Measurements from ENCODE around the gene RNU1-3.
"Not testable (repeated sequence)": the region's sequence is repeated elsewhere in the genome, so short reads cannot be mapped to it uniquely, and the experiment has no call there.

The RNU1-3 gene

DNA sequence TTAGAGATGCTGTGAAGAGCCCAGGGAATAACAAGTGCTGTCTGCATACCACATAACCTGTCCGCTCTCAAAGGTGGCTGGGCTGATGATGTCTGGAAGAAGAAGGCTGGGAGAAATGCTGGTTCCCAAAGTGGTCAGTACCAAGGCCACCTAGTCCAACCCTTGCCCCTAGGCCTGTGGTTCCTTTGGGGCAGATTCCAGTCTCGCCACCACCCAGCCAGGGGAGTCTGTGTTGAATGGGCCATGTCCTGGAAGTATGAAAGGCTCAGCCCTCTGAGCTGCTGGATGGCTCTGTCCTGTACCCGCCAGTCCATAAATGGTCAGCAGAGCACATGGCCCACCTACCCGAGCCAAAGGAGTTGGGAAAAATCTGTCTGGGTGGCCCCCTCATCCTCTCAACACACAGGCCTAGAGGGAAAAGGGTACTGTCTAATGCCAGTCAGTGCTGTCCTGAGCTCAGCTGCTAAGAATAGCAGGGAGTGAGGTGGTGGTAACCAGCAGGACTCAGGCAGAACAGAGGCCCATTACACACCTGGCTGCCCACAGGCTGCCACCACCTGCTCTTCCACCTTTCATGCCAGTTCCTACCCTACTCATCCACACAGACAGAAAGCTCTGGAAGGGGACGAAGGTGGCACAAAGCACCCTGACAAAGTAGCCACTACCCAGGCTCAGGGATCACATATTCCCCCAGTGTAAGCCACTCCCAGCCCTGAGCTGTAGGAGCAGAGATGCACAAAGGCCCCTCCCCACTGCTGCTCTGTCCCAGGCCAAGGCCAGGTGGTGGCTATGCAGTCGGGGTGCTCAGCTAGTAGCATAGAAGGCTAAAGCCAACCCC, 28.6 kb downstream of the RNU1-3 start:
- not testable (repeated sequence) for H3K4me1 Mint-ChIP-seq (ENCODE audit: low read depth); H3K9me3 Mint-ChIP-seq (ENCODE audit: low read depth); H3K27me3 Mint-ChIP-seq; H3K4me3 Mint-ChIP-seq; H3K36me3 Mint-ChIP-seq; H3K27ac Mint-ChIP-seq

DNA sequence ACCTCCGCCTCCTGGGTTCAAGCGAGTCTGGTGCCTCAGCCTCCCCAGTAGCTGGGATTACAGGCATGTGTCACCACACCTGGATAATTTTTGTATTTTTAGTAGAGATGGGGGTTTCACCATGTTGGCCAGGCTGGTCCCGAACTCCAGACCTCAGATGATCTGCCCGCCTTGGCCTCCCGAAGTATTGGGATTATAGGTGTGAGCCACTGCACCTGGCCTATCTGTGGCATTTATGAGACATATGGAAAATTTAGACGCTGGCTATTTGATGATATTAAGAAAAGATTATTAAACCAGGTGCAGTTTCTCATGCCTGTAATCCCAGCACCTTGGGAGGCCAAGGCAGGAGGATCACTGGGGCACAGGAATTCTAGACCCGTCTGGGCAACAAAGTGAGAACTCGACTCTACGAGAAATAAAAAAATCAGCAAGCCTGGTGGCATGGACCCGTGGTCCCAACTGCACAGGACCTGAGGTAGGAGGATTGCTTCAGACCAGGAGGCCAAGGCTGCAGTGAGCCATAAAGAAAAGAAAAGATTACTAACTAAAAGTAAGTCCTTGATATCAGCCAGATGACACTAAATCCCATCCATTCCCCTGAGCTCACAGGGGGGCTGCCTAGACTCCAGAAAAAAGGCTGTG, 30.1 kb downstream of the RNU1-3 start:
- H3K9me3 Mint-ChIP-seq (ENCODE audit: low read depth); H3K36me3 Mint-ChIP-seq; H3K4me3 Mint-ChIP-seq; H3K4me1 Mint-ChIP-seq (ENCODE audit: low read depth); H3K27ac Mint-ChIP-seq; H3K27me3 Mint-ChIP-seq: not testable (repeated sequence)

DNA sequence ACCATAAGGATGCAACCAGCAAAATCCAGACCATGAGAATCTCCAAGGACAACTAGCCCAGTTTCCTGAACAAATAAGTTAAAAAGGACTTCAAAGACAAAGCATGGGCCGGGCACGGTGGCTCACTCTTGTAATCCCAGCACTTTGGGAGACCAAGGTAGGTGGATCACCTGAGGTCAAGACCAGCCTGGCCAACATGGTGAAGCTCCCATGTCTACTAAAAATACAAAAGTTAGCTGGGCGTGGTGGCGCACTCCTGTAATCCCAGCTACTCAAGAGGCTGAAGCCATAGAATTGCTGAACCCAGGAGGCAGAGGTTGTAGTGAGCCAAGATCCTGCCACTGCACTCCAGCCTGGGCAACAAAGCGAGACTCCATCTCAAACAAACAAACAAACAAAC, 30.8 kb downstream of the RNU1-3 start:
- H3K4me3 Mint-ChIP-seq; H3K4me1 Mint-ChIP-seq (ENCODE audit: low read depth); H3K9me3 Mint-ChIP-seq (ENCODE audit: low read depth); H3K27ac Mint-ChIP-seq; H3K36me3 Mint-ChIP-seq; H3K27me3 Mint-ChIP-seq: not testable (repeated sequence)

DNA sequence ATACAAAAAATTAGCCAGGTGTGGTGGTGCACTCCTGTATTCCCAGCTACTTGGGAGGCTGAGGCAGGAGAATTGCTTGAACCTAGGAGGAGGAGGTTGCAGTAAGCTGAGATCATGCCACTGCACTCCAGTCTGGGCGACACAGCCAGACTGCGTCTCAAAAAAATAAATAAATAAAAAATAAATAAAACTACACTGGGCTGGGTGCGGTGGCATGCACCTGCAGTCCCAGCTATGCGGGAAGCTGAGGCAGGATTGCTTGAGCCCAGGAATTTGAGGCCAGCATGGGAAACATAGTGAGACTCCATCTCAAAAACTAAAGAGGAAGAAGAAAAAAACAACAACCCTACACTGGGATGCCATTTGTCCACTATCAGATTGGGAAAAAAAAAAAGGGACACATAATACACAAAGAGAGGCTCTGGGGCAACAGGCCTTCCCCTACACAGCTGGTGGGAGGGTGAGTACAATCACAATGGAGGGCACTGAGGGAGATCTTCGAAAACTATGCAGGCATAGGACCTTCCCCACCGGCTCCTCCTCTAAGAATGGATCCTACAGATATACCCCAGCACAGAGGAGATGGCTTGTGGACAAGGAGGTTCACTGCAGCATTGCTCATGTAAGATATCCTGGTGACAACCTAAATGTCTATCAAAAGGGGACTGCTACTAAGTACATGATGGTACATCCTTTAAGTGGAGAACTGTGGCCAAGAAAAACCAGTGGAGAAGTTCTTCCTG, 33.0 kb downstream of the RNU1-3 start:
- not testable (repeated sequence) for H3K27ac Mint-ChIP-seq; H3K4me3 Mint-ChIP-seq; H3K36me3 Mint-ChIP-seq; H3K27me3 Mint-ChIP-seq; H3K4me1 Mint-ChIP-seq (ENCODE audit: low read depth); H3K9me3 Mint-ChIP-seq (ENCODE audit: low read depth)

DNA sequence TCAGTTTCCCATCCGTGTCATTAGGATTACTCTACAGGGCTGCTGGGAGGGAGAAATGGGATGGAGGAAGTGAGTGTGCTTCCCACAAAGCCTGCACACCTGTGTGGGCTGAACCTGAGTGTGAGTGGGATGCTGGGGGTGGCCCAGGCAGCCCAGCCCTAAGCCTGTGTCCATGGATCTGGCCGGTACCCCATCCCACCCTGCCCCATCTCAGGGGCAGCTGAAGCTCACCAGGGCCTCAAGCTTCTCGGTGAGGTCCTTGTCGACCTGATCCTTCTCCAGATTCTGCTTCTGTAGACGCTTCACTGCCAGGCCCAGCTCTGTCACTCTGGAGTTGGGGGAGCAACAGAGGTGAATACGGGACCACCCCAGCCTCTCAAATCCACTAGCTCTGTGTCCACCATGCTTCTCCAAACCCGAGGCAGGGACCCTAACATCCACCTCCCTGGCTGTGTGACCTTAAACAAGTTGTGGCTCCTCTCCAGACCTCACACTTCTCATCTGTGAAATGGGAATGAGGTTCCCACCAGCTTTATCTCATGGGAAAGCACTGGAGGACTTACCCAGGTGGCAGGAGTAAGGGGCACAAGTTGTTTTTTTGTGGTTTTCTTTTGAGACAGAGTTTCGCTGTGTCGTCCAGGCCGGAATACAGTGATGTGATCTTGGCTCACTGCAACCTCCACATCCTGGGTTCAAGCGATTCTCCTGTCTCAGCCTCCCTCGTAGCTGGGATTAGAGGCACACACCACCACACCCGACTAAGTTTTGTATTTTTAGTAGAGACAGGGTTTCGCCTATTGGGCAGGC, 34.5 kb downstream of the RNU1-3 start:
- peak overlapping the region; percentile 28 for H3K27ac Mint-ChIP-seq
- not testable (repeated sequence) for H3K4me3 Mint-ChIP-seq; H3K4me1 Mint-ChIP-seq (ENCODE audit: low read depth); H3K36me3 Mint-ChIP-seq; H3K27me3 Mint-ChIP-seq; H3K9me3 Mint-ChIP-seq (ENCODE audit: low read depth)

DNA sequence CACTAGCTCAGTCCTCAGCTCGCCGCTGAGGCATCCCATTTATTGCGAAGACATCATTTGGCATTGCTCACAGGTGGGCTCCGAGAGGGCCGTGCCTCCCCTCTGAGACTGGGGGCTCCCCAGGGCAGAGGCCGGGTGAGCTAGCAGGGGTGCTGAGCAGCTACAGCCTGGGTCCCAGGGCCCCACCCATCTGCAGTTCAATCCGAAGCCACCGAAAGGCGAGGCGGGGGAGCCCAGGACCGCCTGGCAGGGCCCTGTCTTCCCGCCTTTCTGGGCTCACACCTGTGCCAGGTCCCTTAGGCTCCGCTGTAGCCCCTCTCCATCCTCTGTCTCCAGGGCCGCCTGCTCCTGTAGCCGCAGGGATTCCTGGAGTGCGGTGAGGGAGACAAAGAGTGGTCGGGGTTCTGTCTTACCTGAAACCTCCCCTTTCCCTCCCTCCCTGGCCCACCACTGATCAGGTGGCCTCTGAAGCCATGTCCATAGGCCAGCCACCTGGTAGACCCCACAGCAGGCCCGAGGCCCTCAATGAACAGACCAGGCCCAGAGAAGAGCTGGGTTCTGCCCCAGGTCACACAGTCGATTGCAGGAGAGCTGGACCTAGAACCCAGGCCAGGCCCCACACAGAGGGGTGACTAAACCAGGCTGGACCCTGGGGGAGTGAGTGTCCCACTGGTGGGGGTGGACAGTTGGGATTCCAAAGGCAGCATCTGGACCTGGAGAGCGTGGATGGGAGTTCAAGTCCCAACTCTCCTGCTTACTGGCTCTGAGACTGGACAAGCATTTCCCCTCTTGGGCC, 35.3 kb downstream of the RNU1-3 start:
- Mint-ChIP-seq H3K27me3 (no peaks in the 10 kb centered on the region), H3K27ac (no peak overlapping the region), H3K4me3 (no peak overlapping the region), H3K9me3 (ENCODE audit: low read depth) (no peaks in the 10 kb centered on the region), H3K4me1 (ENCODE audit: low read depth) (no peaks in the 10 kb centered on the region), H3K36me3 (no peaks in the 10 kb centered on the region)

DNA sequence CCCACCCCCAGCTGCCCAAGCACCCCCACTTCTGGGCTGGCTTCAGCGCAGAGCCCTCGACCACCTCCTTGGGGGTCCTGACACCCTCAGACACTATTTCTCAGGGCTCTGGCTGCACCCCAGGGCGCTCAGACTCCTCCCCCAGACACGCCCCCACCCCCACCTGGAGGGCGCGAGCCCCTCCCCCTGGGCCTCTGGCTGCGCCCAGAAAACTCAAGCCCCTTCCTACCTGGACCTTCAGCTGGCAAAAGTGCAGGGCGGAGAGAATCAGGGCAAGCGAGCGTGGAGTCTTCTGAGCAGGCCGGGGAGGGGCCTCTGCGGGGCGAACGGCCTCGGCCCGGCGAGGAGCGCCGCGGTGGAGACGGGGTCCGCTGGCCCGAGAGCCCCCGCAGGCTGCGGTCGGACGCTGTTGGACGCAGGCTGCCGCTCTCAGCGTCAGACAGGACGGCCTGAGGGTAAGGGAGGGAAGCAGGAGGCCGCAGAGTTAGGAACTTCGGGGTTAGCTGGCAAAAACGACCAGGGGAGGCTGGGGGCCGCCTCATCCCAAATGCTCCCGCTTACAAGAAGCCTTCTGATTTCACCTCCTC, 36.0 kb downstream of the RNU1-3 start:
- H3K27ac Mint-ChIP-seq: no peak overlapping the region
- no peaks in the 10 kb centered on the region for H3K36me3 Mint-ChIP-seq
- H3K4me1 Mint-ChIP-seq (ENCODE audit: low read depth): no peaks in the 10 kb centered on the region
- H3K27me3 Mint-ChIP-seq: no peaks in the 10 kb centered on the region
- no peak overlapping the region for H3K4me3 Mint-ChIP-seq
- no peaks in the 10 kb centered on the region for H3K9me3 Mint-ChIP-seq (ENCODE audit: low read depth)

DNA sequence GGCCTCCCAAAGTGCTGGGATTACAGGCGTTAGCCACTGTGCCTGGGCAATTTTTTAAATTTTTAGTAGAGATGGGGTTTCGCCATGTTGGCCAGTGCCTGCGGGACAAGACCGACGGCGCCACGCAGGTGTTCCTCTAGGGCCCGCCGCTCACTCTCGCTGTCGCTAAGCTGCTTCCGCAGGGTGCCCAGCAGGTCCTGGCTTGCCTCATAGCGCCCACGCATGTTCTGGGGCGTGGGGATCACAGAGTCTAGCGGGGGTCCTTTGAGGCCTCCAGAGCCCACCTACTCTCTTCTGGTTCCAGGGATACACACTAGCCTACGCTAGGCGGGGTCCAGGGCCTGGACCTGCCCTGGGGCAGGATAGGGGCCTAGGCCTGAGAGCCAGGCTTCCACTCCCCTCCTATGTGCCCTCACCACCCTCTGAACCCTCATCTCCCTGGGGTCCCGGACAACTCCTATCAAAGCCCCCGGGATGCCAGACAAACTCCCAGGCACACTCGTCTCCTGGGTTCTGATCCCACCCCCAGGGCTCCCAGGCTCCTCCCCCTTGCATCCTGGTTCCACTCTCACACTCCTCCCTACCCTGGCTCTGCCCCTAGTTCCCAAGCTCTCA, 36.7 kb downstream of the RNU1-3 start:
- H3K27ac Mint-ChIP-seq; H3K9me3 Mint-ChIP-seq (ENCODE audit: low read depth); H3K4me3 Mint-ChIP-seq; H3K27me3 Mint-ChIP-seq; H3K4me1 Mint-ChIP-seq (ENCODE audit: low read depth); H3K36me3 Mint-ChIP-seq: not testable (repeated sequence)

DNA sequence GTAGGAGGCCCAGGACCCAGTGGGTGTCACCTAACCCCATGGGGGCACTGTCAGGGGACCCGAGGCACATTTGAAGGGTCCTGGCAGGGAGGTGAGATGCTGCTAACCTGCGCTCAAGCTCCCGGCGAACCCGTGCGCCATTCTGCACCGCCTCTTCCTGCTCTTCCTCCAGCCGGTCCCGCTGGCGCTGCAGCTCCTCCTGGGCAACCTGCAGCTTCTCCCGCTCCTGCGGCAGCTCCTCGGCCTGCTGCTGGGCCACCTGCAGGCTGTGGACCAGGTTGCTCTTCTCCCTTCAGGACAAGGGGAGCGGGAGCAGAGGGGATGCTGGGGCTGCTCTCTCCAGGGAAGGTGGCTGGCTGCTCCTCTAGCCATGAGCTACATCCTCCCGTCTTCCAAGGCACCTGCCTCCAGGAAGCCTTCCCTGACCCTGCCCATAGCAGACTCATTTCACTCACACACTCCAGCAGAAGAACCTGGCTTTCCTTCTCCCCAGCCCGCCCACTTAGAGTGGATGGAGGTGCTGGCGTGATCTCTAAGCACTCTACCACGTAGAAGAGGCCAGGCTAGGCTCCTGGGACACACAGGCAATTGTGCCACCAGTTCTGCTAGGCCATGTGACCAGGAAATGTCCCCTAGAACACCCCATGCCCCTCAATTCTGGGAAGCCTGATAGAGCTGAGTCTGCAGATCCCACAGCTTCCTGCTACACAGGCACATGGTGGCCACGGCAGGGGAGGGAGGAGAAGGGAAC, 38.2 kb downstream of the RNU1-3 start:
- Mint-ChIP-seq H3K9me3 (ENCODE audit: low read depth) (no peaks in the 10 kb centered on the region), H3K36me3 (peaks cover 2% of the 10 kb centered on the region), H3K4me1 (ENCODE audit: low read depth) (no peaks in the 10 kb centered on the region), H3K27ac (no peak overlapping the region), H3K27me3 (no peaks in the 10 kb centered on the region), H3K4me3 (no peak overlapping the region)

DNA sequence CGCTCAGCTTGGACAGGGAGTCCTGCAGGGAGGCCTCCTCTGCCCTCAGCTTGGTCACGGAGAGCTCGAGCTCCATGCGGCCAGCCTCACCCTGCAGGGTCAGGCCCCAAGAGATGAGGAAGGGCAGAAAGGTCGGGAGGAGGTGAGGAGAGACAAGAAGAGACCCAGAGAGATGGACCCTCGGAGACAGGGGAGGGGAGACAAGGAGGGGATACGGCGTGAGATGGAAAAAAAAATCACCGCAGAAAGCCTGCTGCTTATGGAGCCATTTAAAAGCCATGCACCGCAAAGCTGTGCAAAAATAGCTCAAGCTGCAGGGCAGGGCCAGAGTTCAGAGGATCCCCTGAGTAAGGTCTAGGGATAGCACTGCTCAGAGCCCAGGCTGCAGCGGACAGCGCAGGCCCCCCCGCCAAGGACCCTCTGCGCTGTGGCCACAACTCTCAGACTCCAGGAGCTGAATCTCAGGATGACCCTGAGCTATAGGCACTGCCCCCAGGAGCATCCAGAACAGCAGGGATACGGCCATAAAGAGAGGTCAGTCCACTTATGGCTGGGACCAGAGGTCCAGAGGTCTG, 40.3 kb downstream of the RNU1-3 start:
- H3K27ac Mint-ChIP-seq: not testable (repeated sequence)

DNA sequence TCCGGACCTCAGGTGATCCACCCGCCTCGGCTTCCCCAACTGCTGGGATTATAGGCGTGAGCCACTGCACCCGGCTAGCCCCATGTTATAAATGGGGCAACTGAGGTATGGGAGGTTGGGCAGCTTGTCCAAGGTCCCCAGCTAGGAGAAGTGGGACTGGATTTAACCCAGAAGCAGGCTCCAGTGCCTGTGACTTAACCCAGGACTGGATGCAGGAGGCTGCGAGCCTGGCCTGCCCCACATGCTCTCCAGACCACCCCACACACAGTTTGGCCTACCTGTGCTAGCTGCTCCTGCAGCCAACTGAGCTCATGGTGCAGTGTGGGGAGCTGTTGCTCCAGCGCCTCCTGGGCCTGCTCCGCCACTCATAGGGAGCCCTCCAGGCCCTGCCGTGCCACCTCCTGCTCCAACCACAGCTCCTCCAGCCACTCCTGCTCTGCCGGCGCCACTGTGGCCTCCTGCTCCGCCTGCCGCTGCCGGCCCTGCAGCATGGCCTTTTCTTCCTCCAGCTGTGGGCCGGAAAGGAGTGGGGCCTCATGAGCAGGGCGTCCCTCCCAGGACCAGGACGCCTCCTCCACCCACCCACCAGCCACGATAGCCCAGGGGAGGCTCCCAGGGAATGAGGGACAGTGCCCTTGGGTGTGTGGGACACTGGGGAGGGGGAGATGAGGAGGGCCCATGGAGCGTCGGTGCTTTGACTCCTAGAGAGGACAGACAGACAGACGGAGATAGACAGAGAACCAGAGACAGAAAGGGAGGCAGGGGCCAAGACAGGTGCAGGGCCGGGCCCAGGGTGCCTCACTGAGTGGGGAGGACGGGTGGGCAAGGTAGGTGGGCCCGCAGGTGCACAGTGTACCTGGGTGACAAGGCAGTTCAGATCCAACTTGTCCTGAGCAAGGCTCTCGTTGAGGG, 41.0 kb downstream of the RNU1-3 start:
- Mint-ChIP-seq H3K27ac (no peak overlapping the region), H3K4me1 (ENCODE audit: low read depth) (no peaks in the 10 kb centered on the region), H3K4me3 (no peak overlapping the region), H3K27me3 (no peaks in the 10 kb centered on the region), H3K36me3 (peaks cover 2% of the 10 kb centered on the region), H3K9me3 (ENCODE audit: low read depth) (no peaks in the 10 kb centered on the region)

More for the DNA sequence above, 40.3 kb downstream of the RNU1-3 start:
- not testable (repeated sequence) for H3K27me3 Mint-ChIP-seq; H3K4me3 Mint-ChIP-seq; H3K36me3 Mint-ChIP-seq; H3K9me3 Mint-ChIP-seq (ENCODE audit: low read depth); H3K4me1 Mint-ChIP-seq (ENCODE audit: low read depth)

All from activated naive CD8-positive, alpha-beta T cell (primary cell).